Upper lobe of right lung (tissue), 1 donor: ENCODE measurements around the gene ARHGAP40. TPM values are rescaled to one million over a fixed set of nuclear protein-coding genes. Genes with fewer than 3 reads are reported as not detected.
A peak's percentile ranks its signal among the peaks of the same experiment; 100 is the strongest.

Source experiments
- ATAC-seq: fragments of 200-7000 bp; cut with Tn5 transposase; one replicate; pipeline ENCODE4 v1.9.1; 2020; ENCODE audit warnings: mild to moderate bottlenecking, moderate library complexity
- DNase-seq: peaks from one replicate; pipeline ENCODE4 v3.0.0-alpha.2; 2020
- H3K27ac ChIP-seq: fragments of 200-600 bp; one replicate; pipeline ENCODE4 v1.8.0; 2022
- H3K27me3 ChIP-seq: fragments of 200-600 bp; one replicate; pipeline ENCODE4 v1.8.0; 2022; ENCODE audit warnings: mild to moderate bottlenecking
- H3K36me3 ChIP-seq: fragments of 200-600 bp; one replicate; pipeline ENCODE4 v1.8.0; 2022
- H3K4me1 ChIP-seq: fragments of 200-600 bp; one replicate; pipeline ENCODE4 v1.8.0; 2022
- H3K4me3 ChIP-seq: fragments of 200-600 bp; one replicate; pipeline ENCODE4 v1.8.0; 2022; ENCODE audit warnings: mild to moderate bottlenecking
- H3K9me3 ChIP-seq: fragments of 200-600 bp; one replicate; pipeline ENCODE4 v1.8.0; 2022
- CTCF ChIP-seq: fragments of 200-600 bp; IDR thresholded peaks from one replicate; pipeline ENCODE4 v1.8.0; 2022; ENCODE audit warnings: antibody characterized with exemption
- intact Hi-C: fragments of 100-400 bp; cut with DNase I; formaldehyde crosslinking; loops from one replicate; pipeline ENCODE4 v1.11.0; 2022
- long read RNA-seq: library from polyadenylated mRNA; unstranded; transcript quantifications from one replicate; pipeline ENCODE4 v2.0.0, GENCODE V29; 2021
- total RNA-seq: library from RNA; stranded (reverse); fragmentation: NEBNext Ultra II Directional; extraction: Animal tissue kit (Norgen Biotek cat#: 25700); gene quantifications from one replicate; pipeline ENCODE4 v1.2.1, GENCODE V29; 2021
- donor health status: DM: no; HTN: yes; CAD: no; lungs with severe emphysema.

The ARHGAP40 gene
- total RNA-seq, result 0.72 TPM
- long read RNA-seq, partial matches to known transcripts, result 0 of 1 reads
- long read RNA-seq, other reads (novel, unspliced or antisense), result 1 of 1 reads

GRCh38 chr20:38601216-38602184 lies at the start of gene ARHGAP40:
Gene ARHGAP40 (plus strand): TSS chr20:38601809.
- intact Hi-C loops, result no loop called here
- Histone ChIP-seq H3K27me3 (peaks cover 42% of the 10 kb centered on the region), H3K36me3 (no peaks in the 10 kb centered on the region), H3K9me3 (no peaks in the 10 kb centered on the region), H3K4me3 (no peak within 1 kb of the TSS), H3K4me1 (no peaks in the 10 kb centered on the region), H3K27ac (no peak within 1 kb of the TSS)
- DNase-seq, result no peak
- no peak for TF ChIP-seq CTCF
- ATAC-seq, result peak; percentile 62

DNA sequence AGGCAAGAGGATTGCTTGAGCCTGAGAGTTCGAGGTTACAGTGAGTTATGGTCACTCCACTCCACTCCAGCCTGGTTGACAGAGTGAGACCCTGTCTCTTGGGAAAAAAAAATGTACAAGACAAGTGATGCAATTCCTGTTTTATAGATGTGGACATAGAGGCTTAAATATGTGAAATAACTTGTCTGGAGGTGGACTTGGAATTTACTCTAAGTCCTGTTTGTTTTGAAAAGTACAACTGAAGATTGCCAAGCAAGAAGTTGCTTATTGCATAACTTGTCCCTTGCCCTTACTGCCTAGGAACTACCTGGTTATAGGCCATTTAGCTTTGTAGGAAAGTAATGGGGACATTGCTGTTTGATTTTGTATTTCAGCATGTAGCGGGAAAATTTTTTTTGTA lies 46.6 kb upstream of the ARHGAP40 start:
- Histone ChIP-seq H3K4me3 (no peak overlapping the region), H3K36me3 (peaks cover 97% of the 10 kb centered on the region), H3K4me1 (no peaks in the 10 kb centered on the region), H3K27ac (no peak overlapping the region), H3K9me3 (no peaks in the 10 kb centered on the region), H3K27me3 (no peaks in the 10 kb centered on the region)
- intact Hi-C loops, result no loop called here
- ATAC-seq (no peak), DNase-seq (no peak)
- no peak for TF ChIP-seq CTCF

GRCh38 chr20:38555395-38555794 lies 46.2 kb upstream of the ARHGAP40 start:
- intact Hi-C loops, result no loop called here
- Histone ChIP-seq H3K4me1 (no peaks in the 10 kb centered on the region), H3K27me3 (no peaks in the 10 kb centered on the region), H3K36me3 (peaks cover 97% of the 10 kb centered on the region), H3K4me3 (no peak overlapping the region), H3K9me3 (no peaks in the 10 kb centered on the region), H3K27ac (no peak overlapping the region)
- no peak for TF ChIP-seq CTCF
- ATAC-seq, result no peak
- no peak for DNase-seq

DNA sequence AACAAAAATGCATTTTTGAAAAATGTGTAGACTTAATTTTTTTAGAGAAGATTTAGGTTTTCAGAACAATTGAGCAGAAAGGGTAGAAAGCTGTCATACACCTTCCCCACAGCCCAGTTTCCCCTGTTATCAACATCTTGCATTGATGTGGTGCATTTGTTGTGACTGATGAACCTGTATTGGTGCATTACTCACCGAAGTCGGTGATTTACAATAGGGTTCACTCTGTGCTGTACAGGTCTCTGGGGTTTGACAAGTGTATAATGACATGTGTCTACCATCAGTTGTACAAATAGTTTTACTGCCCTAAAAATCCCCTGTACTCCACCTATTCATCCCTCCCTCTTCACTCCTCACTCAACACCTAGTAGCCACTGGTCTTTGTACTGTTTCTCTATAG lies 44.4 kb upstream of the ARHGAP40 start:
- Histone ChIP-seq H3K27me3 (no peaks in the 10 kb centered on the region), H3K27ac (no peak overlapping the region), H3K4me1 (no peaks in the 10 kb centered on the region), H3K4me3 (no peak overlapping the region), H3K9me3 (no peaks in the 10 kb centered on the region), H3K36me3 (peaks cover 93% of the 10 kb centered on the region)
- intact Hi-C loops, result no loop called here
- ATAC-seq (no peak), DNase-seq (no peak)
- no peak for TF ChIP-seq CTCF

DNA sequence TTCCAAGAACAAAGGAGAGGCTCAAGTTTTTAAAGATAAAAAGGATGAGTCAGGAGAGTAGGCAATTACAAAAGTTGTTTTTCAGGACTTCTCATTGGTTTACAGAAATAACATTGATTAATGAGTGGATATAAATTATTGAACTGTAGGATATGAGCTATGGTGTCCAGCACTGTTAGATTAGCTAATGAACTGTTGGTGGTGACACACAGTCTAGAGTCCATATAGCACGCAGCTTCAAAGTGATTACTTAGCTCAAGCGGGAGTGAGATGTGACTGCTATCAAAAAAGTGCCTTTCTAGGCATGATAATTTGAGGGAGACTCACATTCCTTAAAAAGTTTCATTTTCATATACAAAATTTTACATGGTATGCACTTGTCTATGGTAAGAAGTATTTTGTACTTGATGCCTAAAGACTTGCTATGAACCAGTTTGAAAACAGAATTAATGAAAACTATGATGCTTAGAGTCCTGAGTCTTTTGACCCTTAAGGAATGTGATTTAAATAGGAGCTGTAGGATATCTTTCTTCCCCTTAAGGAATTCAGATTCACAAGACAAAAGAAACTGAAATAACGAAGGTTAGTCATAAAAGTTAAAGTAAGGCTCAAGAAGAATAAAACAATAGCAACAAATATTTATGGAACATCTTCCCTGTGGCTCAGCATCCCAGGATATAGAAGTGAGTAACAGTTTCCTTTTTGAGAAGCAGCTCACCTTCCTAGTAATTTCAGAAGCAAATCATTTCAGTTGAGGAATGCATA lies 42.8 kb upstream of the ARHGAP40 start:
- Histone ChIP-seq H3K9me3 (no peaks in the 10 kb centered on the region), H3K27ac (no peak overlapping the region), H3K36me3 (peaks cover 90% of the 10 kb centered on the region), H3K4me1 (no peaks in the 10 kb centered on the region), H3K4me3 (no peak overlapping the region), H3K27me3 (no peaks in the 10 kb centered on the region)
- no peak for TF ChIP-seq CTCF
- intact Hi-C loops, result no loop called here
- DNase-seq, result no peak
- no peak for ATAC-seq
